GM12801 (cell line): ENCODE results near the gene THAP5.

ENCODE experiments used
- CTCF ChIP-seq: IDR thresholded peaks from one replicate; pipeline ENCODE4 v1.5.1; 2011; ENCODE audit warnings: control low read depth; ENCODE audit not compliant: insufficient read length; ENCODE audit errors: extremely low read depth

Gene THAP5

GRCh38 chr7:108605559-108606201 is 36.2 kb upstream of the THAP5 start:
- no peak for TF ChIP-seq CTCF

- TF ChIP-seq CTCF = no peak
These were observed 35.0 kb upstream of the THAP5 start for GRCh38 chr7:108604307-108605077.

DNA sequence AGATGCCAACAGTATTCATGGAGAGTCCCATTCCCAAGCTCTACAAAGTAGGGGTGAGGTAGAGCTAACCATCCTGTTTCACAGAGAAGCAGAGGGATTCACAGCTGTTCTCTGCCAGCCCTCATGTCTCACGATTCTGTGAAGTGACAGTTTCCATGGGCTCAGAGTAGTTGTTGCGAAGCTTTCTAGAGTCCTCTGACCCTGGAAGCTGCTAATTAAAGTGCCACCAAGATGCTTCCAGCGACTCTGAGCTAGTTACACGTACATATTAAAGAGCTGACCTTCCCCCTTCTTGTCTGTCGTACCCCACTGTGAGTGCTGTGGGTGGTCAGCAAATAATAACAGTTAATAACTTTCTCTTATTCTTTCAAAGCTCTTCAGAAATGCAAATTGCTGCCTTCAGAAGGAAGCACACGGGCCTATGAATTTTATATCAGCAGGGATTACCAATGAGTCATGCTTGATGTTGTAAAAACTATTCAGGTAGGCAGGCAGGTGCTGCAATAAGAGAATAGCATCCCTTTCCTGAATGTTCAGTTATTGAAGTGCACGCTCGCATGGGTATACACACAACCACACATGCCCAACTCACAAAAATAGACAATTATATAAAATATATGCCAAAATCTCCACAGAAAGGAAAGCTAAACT is 34.3 kb upstream of the THAP5 start:
- TF ChIP-seq CTCF = no peak

- TF ChIP-seq CTCF = no peak
These were observed 30.9 kb upstream of the THAP5 start for GRCh38 chr7:108600399-108600798.

DNA sequence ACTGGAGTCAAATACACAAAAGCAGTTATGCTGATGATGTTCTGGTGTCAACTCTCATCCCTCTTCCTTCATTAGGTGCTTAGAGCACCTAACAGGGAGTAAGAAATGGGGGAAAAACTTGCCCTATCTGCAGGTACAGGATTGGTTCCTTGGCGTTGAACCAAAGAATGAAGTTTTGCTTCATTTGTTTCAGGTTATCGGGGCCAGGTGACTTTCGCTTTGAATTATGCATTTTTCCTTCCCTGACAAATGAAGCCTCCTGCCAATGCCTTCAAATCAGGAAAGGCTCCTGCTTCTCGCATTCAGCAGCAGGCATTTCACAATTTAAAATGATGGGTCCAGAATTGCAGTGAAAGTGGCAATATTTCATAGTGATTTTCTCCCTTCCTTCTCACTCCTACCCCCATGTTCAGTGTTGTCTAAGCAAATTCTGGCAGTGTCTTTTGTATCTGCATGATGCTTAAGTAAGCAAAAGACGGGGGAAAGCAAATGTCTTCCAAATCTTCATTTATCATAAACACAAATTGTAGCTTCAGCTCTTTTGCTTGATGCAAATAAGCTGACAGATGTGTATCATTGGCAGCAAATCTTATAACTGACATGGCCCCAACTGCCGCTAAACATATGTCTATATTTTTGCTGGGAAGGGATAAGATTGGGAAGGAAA is 29.5 kb upstream of the THAP5 start:
- TF ChIP-seq CTCF = no peak

- no peak for TF ChIP-seq CTCF
These were observed 28.6 kb upstream of the THAP5 start for GRCh38 chr7:108598153-108598552.

GRCh38 chr7:108596560-108596959 is 27.1 kb upstream of the THAP5 start:
- TF ChIP-seq CTCF = no peak
